HS-5 (cell line): ENCODE data around the gene PDLIM7.

Experiments
- DNase-seq: peaks from one replicate; pipeline ENCODE4 v3.0.0-alpha.2; 2012; ENCODE audit warnings: low read depth

The PDLIM7 gene

GRCh38 chr5:177444106-177445051 is 53.0 kb downstream of the PDLIM7 start:
- DNase-seq: no peak

- no peak for DNase-seq
Measured at GRCh38 chr5:177443144-177443983, 54.0 kb downstream of the PDLIM7 start.

DNA sequence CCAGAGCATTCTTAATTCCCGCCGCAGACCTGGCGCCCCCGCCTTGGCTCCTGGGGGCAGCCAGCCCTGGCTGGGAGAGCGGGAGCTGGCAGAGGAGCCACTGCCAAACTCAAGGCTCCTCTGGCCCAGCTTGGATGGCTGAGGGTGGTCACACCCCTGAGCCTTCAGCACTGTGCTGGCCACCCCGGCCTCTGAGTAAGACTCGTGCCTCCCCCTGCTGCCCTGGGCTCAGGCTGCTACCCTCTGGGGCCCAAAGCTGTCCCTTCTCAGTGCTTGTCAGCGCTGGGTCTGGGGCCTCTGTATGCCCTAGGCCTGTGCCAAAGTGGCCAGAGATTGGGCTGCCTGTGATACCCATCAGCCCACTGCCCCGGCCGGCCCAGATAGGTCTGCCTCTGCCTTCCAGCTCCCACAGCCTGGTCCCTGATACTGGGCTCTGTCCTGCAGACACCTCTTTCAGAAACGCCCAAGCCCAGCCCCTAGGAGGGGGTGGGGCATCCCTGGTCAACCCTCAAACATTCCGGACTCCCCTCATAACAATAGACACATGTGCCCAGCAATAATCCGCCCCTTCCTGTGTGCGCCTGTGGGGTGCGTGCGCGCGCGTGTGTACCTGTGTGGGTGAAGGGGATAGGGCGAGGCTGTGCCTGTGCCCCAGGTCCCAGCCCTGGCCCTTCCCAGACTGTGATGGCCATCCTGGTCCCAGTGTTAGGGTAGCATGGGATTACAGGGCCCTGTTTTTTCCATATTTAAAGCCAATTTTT is 55.2 kb downstream of the PDLIM7 start:
- no peak for DNase-seq

DNA sequence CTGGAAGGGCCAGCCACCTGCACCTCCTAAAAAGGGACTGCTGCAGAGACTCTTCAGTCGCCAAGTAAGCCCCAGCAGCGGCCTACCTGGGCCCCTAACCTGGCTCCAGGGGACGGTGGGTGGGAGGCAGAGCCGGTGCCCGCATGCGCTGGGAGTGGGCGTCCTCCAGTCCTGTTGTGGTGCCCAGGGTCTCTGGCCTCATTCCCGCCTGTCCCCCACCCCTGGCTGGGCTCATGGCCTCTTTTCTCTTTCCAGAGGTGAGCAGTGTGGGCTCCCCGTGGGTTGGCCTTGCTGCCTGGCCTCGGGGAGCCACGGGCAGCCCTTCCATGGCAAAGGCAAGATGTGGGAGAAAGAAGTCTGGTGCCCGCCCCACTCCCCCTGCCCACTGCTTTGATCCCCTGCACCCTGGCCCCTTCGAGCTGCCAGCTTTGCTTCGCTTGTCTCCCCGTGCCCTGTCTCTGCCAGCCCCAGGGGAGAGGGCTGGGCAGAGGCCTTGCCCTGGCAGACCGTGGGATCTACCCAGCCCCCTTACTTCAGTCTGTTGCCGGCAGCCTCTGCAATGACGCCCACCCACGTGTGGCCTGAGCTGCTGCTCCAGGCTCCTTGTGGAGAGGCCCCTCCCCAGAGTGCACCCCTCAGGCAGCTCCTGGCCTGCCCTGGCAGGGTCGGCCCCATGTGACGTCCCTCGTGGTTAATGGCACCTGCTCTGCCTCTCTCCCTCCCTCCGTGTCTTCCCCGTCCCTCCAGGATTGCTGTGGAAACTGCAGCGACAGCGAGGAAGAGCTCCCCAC is 56.2 kb downstream of the PDLIM7 start:
- no peak for DNase-seq

GRCh38 chr5:177440211-177440989 is 57.0 kb downstream of the PDLIM7 start:
- DNase-seq: no peak

DNA sequence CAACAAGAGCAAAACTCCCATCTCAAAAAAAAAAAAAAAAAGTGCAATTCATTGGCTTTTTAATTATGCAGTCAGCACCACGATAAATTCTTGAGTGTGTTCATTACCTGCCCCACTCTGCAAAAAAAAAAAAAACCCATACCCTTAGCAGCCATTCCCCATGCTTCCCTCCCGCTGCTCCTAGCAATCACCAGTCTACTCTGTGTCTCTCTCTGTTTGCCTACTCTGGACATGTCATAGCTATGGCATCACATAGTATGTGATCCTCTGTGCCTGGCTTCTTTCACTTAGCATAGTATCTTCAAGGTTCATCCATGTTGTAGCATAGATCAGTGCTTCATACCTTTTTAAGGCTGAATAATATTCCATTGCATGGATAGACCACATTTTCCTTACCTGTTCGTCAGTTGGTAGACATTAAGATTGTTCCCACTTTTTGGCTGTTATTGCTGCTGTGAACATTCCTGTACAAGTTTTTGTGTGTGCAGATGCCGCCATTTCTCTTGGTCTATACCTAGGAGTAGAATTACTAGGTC is 57.8 kb downstream of the PDLIM7 start:
- DNase-seq: no peak

GRCh38 chr5:177438468-177438867 is 58.9 kb downstream of the PDLIM7 start:
- DNase-seq: no peak

DNA sequence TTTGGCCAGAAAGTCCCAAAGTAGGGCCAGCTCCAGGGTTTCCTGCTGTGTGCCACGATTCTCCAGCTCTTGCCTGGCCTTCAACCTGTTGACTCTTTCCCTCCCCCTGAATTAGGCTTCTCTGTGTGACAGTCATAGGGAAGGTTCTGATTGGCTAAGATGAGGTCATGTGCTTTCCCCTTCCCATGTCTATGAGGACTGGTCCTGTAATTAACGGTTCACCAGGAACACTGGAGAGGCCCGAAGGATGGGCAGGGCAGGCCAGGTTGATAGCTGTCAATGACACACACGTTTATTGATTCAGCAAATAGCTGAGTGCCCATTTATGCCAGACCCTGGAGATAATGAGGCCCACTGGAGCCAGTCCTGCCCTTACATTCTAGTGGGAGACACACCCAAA is 59.8 kb downstream of the PDLIM7 start:
- no peak for DNase-seq

DNA sequence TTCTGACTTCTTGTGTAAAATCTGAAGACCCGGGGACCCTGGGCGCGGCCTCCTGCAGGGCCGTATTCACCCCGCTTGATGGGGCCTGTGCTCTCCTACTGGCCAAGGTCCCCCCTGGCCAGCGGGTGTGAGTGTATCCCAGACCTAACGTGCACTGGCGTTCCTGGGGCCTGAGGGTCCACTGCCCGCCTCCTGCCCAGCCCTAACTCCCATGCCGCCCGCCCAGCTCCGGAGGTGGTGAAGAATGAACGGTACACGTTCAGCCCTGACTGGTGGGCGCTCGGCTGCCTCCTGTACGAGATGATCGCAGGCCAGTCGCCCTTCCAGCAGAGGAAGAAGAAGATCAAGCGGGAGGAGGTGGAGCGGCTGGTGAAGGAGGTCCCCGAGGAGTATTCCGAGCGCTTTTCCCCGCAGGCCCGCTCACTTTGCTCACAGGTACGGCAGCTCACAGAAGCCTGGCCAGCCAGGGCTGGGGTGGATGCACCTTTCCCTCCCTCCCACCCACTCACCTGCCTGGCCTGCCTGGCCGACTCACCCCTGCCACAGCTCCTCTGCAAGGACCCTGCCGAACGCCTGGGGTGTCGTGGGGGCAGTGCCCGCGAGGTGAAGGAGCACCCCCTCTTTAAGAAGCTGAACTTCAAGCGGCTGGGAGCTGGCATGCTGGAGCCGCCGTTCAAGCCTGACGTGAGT is 61.4 kb downstream of the PDLIM7 start:
- no peak for DNase-seq

- DNase-seq: no peak
Measured at GRCh38 chr5:177434942-177435738, 62.3 kb downstream of the PDLIM7 start.

DNA sequence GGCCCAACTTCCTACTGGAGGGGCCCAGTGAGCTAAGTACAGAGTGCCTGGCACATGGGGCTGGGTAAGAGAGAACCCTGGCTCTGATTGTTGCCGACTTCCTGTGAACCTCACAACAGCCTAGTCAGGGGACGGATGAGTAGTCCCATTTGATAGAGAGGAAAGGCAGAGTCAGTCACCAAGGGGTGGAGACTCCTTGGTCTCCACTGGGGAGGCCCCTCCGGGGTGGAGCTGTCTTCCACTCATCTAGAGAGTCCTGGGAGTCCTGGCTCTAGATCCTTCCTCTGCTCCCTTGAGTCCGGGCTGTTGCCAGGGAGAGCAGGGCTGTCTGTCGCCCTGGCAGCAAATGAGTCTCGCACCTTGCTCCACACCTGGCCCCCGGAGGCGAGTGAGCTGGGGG is 63.0 kb downstream of the PDLIM7 start:
- no peak for DNase-seq

GRCh38 chr5:177433658-177434217 is 63.7 kb downstream of the PDLIM7 start:
- DNase-seq: no peak
